D721Med (cell line): Measurements from ENCODE around the gene RSPO3.

Experiments used
- DNase-seq: peaks from one replicate; pipeline ENCODE4 v3.0.0; 2011; ENCODE audit warnings: low spot score; ENCODE audit not compliant: insufficient read length
- FAIRE-seq: peaks from 2 replicates; lab custom pipeline; 2011; peaks lifted over from hg19 to GRCh38; lab: Jason Lieb, UNC
- TF ChIP-seq, protein P1 (sequence below): IDR thresholded peaks from 2 replicates; pipeline ENCODE4 v1.5.1; 2012; ENCODE audit warnings: mild to moderate bottlenecking, control low read depth; ENCODE audit not compliant: insufficient read depth; ENCODE audit errors: missing control alignments

The RSPO3 gene

DNA sequence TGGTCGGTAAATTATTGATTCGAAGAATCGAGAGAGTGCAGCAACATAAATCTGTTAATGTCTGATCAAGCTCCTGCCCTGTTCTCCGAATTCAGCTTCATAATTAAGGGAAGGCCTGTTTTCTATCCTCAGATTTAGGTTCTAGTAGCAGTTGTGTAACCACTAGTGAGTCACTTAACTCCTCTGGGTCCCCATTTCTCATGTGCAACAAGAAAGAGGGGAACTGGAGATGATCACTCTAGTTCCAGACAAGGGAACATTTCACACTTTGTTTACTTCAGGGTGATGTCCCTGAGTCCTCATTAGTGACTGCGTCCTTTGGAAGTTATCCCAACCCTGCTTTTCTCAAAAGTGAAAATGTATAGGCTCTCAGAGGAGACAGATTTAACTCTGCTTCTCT lies 80.1 kb downstream of the RSPO3 start:
- DNase-seq = no peak
- FAIRE-seq = no peak
- TF ChIP-seq, protein P1, sequence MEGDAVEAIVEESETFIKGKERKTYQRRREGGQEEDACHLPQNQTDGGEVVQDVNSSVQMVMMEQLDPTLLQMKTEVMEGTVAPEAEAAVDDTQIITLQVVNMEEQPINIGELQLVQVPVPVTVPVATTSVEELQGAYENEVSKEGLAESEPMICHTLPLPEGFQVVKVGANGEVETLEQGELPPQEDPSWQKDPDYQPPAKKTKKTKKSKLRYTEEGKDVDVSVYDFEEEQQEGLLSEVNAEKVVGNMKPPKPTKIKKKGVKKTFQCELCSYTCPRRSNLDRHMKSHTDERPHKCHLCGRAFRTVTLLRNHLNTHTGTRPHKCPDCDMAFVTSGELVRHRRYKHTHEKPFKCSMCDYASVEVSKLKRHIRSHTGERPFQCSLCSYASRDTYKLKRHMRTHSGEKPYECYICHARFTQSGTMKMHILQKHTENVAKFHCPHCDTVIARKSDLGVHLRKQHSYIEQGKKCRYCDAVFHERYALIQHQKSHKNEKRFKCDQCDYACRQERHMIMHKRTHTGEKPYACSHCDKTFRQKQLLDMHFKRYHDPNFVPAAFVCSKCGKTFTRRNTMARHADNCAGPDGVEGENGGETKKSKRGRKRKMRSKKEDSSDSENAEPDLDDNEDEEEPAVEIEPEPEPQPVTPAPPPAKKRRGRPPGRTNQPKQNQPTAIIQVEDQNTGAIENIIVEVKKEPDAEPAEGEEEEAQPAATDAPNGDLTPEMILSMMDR = no peak

DNA sequence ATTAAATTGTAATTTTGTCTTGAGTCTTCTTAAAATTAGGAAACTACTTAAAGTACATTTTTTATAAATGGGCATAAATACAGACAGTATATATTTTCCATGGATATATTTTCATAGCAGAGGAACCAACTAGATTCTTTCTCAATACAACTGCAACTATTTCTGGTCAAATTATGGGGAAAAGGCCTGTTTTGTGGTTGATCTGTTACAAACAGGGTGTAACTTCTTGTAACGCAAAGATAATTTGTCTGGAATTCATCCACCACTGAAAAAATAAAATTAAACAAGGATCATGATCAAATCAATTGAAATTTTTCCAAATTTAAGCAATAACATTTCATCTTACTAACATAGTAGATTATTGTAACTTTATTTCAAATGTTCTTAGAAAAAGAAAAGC lies 81.0 kb downstream of the RSPO3 start:
- FAIRE-seq (no peak), DNase-seq (no peak)
- TF ChIP-seq, protein P1 = no peak

- TF ChIP-seq, protein P1 = no peak
- DNase-seq (no peak), FAIRE-seq (no peak)
These were observed 81.6 kb downstream of the RSPO3 start for GRCh38 chr6:127200114-127200513.

- DNase-seq (no peak), FAIRE-seq (no peak)
- TF ChIP-seq, protein P1 = no peak
These were observed 82.8 kb downstream of the RSPO3 start for GRCh38 chr6:127201321-127201720.

- FAIRE-seq = no peak
These were observed 84.2 kb downstream of the RSPO3 start for GRCh38 chr6:127202676-127203075.

GRCh38 chr6:127204281-127204680 lies 85.8 kb downstream of the RSPO3 start:
- DNase-seq (no peak), FAIRE-seq (no peak)
- TF ChIP-seq, protein P1 = no peak

More at GRCh38 chr6:127202676-127203075, 84.2 kb downstream of the RSPO3 start:
- no peak for DNase-seq
- TF ChIP-seq, protein P1 = no peak

DNA sequence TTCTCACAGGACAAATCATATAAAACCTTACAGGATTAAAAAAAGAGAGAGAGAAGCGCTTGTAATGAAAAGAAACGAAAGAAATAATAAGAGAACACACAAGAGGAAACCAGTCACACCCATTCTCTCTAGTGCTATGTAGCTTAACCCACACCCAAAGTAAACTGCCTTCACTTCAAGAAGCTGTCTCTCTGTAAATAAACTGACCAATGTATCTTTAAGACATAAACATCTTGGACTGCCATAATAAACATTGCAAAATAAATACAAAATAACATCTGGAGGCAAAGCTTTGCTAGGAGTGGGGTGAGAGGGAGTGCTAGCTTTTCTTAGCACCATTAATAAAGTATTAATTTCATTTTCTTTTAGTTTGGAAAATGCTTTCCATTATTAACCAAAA lies 86.6 kb downstream of the RSPO3 start:
- FAIRE-seq (no peak), DNase-seq (no peak)
- TF ChIP-seq, protein P1 = no peak
